K562 (cell line): ENCODE results near the gene FEV. TPM values are rescaled to one million over a fixed set of nuclear protein-coding genes. Genes with fewer than 3 reads are reported as not detected.

Experiments
- FOXA3 ChIP-seq, 2 experiments: fragments of 450-650 bp in 1 of 2; sonication (generic) in 1 of 2; formaldehyde crosslinking; IDR thresholded peaks in 1 of 2; conservative IDR thresholded peaks in 1 of 2; 2 replicates each; pipeline versions ENCODE4 v1.4.0 to v1.8.0; 2020 to 2022; ENCODE audit warnings: mild to moderate bottlenecking in 2 of 2, missing genetic modification reagents in 1 of 2
- FOXJ2 ChIP-seq: fragments of 200-800 bp; sonication (Bioruptor generic); IDR thresholded peaks from 2 replicates; pipeline ENCODE4 v1.6.1; 2016; ENCODE audit warnings: missing genetic modification characterization, missing compliant biosample characterization
- KAT7 ChIP-seq: sonication (generic); formaldehyde crosslinking; IDR thresholded peaks from 2 replicates; pipeline ENCODE4 v1.8.0; 2022; ENCODE audit warnings: missing genetic modification reagents, mild to moderate bottlenecking, borderline replicate concordance
- KDM5B ChIP-seq: fragments of 200-600 bp; sonication (generic); IDR thresholded peaks from 2 replicates; pipeline ENCODE4 v1.6.1; 2012; ENCODE audit warnings: low read depth, mild to moderate bottlenecking, moderate library complexity, low read length, control low read depth, inconsistent platforms; ENCODE audit not compliant: insufficient replicate concordance
- L3MBTL2 ChIP-seq: fragments of 450-650 bp; IDR thresholded peaks from 2 replicates; pipeline ENCODE4 v1.6.1; 2016; ENCODE audit warnings: mild to moderate bottlenecking, moderate library complexity
- MBD2 ChIP-seq: sonication (generic); IDR thresholded peaks from 2 replicates; pipeline ENCODE4 v1.6.1; 2016; ENCODE audit warnings: low read depth, borderline replicate concordance
- RERE ChIP-seq: sonication (generic); formaldehyde crosslinking; IDR thresholded peaks from 2 replicates; pipeline ENCODE4 v1.8.0; 2023; ENCODE audit warnings: missing genetic modification reagents, mild to moderate bottlenecking, borderline replicate concordance
- SMC3 ChIP-seq: conservative IDR thresholded peaks from 2 replicates; pipeline ENCODE4 v1.6.1; 2011; ENCODE audit warnings: low read depth, low read length, improper control_type of control experiment; ENCODE audit not compliant: insufficient read depth
- TBP ChIP-seq: optimal IDR thresholded peaks from 2 replicates; pipeline ENCODE3; 2011; ENCODE audit warnings: low read depth, low read length, improper control_type of control experiment
- THRAP3 ChIP-seq: fragments of 450-650 bp; IDR thresholded peaks from 2 replicates; pipeline ENCODE4 v1.6.1; 2016; ENCODE audit warnings: mild to moderate bottlenecking, inconsistent platforms, borderline replicate concordance
- ZBTB2 ChIP-seq: fragments of 450-650 bp; IDR thresholded peaks from 2 replicates; pipeline ENCODE4 v1.6.1; 2016; ENCODE audit warnings: antibody characterized with exemption
- ZNF133 ChIP-seq: fragments of 250-450 bp; sonication (Bioruptor Pico); IDR thresholded peaks from 2 replicates; pipeline ENCODE4 v1.4.0; 2020; ENCODE audit warnings: mild to moderate bottlenecking
- polyA plus RNA-seq, 8 experiments: library from polyadenylated mRNA; depleted of rRNA in 4 of 8; stranded (reverse) in 5 of 8; unstranded in 3 of 8; fragments of >200 nt; fragmentation: Nextera tagmentation in 2 of 8; fragmentation: Illumina TruSeq in 1 of 8; extraction: Ambion mirVana in 2 of 8; extraction: Trizol in 1 of 8; gene quantifications; 2 replicates each; pipeline versions ENCODE4 v1.2.1 to v1.2.3, GENCODE V29; 2011 to 2014; ENCODE audit warnings: inconsistent platforms in 1 of 8, missing spikeins in 1 of 8
- total RNA-seq, 7 experiments: library from RNA; depleted of rRNA in 6 of 7; stranded (reverse); fragments of >200 nt in 6 of 7; fragmentation: Illumina TruSeq in 2 of 7; extraction: Trizol in 2 of 7; gene quantifications; 2 replicates each; pipeline versions ENCODE4 v1.2.1 to v1.2.3, GENCODE V29; 2011 to 2021; ENCODE audit warnings: low replicate concordance in 1 of 7
- TF ChIP-seq, protein P1 (sequence below), 2 experiments: fragments of 150-350 bp in 1 of 2; IDR thresholded peaks; 2 replicates each; pipeline ENCODE4 v1.6.1; 2012 to 2016; ENCODE audit warnings: low read depth in 2 of 2, low read length in 2 of 2, mild to moderate bottlenecking in 1 of 2, moderate library complexity in 1 of 2

Gene FEV
- total and polyA plus RNA-seq, 9 of the 15 experiments (the other 6 are each of a cell fraction or from before 2014, with no cell fraction given) = 0.08 to 1.6 (median 0.62) TPM; not detected in 1

DNA sequence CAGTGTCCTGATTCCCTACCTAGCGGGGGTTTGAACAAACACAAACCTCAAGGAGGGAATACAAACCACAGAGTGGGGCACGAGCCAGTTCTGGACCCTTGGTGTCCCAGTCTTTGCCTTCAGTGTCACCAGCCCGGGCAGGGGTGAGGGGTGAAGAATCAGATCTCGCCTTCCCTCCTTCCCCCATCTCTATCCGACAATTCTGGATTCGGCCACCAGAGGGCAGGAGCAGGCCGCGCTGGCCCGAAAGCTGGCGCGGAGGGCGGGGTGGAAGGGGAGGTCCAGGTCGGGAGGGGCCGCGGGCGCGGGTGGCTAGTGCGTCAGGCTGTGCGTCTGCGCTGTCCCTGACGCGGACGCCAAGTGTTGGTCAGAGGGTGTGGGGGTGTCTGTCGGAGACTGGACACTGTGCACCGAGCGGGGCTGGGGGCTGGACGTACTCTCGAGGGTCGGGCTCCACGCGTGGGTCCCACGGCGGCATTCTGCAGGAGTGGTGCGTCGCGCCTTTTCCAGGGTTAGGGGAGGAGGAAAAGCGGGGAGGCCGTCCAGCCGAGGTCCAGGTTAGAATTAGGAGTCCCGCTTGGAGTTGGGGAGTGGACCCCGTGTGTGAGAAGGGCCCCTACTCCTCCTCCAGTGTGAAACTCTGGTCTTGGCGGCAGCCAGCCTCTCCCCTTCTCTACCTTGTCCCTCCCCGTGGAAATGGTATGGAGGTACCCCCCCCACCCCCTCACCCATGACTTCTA, 11.2 kb upstream of the FEV start (continued):
- TF ChIP-seq RERE (no peak), TBP (no peak), L3MBTL2 (peak; percentile 44; the same call in 1 of the 2 replicates), THRAP3 (no peak), KDM5B (peak; percentile 61), FOXJ2 (tag) (no peak), MBD2 (0 out of 2 replicates have a peak, but pooled peaks have one; percentile 38), ZNF133 (no peak), FOXA3 (CRISPR knock-in tag; conservative IDR thresholded peaks at IDR 0.05 in 1 of 2, IDR thresholded peaks at IDR 0.05 in 1 of 2) (no peak), ZBTB2 (peak; percentile 72; the same call in 1 of the 2 replicates), KAT7 (CRISPR knock-in tag) (peak; percentile 44; the same call in 1 of the 2 replicates), SMC3 (peak; percentile 62)
- TF ChIP-seq, protein P1, sequence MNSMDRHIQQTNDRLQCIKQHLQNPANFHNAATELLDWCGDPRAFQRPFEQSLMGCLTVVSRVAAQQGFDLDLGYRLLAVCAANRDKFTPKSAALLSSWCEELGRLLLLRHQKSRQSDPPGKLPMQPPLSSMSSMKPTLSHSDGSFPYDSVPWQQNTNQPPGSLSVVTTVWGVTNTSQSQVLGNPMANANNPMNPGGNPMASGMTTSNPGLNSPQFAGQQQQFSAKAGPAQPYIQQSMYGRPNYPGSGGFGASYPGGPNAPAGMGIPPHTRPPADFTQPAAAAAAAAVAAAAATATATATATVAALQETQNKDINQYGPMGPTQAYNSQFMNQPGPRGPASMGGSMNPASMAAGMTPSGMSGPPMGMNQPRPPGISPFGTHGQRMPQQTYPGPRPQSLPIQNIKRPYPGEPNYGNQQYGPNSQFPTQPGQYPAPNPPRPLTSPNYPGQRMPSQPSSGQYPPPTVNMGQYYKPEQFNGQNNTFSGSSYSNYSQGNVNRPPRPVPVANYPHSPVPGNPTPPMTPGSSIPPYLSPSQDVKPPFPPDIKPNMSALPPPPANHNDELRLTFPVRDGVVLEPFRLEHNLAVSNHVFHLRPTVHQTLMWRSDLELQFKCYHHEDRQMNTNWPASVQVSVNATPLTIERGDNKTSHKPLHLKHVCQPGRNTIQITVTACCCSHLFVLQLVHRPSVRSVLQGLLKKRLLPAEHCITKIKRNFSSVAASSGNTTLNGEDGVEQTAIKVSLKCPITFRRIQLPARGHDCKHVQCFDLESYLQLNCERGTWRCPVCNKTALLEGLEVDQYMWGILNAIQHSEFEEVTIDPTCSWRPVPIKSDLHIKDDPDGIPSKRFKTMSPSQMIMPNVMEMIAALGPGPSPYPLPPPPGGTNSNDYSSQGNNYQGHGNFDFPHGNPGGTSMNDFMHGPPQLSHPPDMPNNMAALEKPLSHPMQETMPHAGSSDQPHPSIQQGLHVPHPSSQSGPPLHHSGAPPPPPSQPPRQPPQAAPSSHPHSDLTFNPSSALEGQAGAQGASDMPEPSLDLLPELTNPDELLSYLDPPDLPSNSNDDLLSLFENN (IDR thresholded peaks at IDR 0.05; ENCODE audit: low read depth in 2 of 2, low read length in 2 of 2) = no peak
